Measurements from ENCODE around the gene RAB28.

The RAB28 gene

DNA sequence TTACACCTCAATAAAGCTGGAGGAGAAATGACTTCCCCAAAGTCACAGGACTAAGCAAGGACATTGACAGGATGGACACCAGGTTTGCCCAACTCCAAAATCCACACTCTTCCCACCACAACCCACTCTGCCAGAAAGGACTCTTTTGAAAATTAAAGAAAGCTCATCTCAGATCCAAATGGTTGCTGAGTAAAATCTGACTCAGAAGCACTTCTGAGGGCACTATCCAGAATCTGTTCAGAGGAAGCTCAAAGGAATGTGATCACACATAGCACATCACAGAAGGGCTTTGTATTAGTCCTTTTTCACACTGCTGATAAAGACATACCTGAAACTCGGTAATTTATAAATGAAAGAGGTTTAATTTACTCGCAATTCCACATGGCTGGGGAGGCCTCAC is 155.5 kb downstream of the RAB28 start:
- TF ChIP-seq, protein P1, sequence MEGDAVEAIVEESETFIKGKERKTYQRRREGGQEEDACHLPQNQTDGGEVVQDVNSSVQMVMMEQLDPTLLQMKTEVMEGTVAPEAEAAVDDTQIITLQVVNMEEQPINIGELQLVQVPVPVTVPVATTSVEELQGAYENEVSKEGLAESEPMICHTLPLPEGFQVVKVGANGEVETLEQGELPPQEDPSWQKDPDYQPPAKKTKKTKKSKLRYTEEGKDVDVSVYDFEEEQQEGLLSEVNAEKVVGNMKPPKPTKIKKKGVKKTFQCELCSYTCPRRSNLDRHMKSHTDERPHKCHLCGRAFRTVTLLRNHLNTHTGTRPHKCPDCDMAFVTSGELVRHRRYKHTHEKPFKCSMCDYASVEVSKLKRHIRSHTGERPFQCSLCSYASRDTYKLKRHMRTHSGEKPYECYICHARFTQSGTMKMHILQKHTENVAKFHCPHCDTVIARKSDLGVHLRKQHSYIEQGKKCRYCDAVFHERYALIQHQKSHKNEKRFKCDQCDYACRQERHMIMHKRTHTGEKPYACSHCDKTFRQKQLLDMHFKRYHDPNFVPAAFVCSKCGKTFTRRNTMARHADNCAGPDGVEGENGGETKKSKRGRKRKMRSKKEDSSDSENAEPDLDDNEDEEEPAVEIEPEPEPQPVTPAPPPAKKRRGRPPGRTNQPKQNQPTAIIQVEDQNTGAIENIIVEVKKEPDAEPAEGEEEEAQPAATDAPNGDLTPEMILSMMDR (IDR thresholded peaks at IDR 0.05; ENCODE audit: control extremely low read depth, extremely low read depth, low read depth, missing control alignments), result no peak
- ChIA-PET POLR2A (no interaction called here), CTCF (no interaction called here)
- DNase-seq (ENCODE audit: extremely low spot score), result no peak

DNA sequence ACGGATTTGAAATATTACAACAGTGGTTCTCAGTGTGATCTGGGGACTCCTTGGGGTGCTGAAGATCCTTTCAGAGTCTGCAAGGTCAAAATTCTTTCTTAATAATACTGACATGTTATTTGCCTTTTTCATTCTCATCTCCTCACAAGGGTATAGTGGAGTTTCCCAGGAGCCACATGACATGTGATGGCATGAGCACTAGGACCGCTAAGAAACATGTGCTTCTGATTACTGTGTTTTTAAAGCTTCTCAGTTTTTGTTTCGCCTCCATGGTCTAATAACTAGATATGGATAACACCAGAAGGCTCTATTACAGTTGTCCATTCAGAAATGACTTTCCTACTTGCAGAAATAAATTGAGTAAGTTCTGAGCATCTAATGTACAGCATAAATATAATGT is 156.1 kb downstream of the RAB28 start:
- CTCF ChIA-PET, result no interaction called here

DNA sequence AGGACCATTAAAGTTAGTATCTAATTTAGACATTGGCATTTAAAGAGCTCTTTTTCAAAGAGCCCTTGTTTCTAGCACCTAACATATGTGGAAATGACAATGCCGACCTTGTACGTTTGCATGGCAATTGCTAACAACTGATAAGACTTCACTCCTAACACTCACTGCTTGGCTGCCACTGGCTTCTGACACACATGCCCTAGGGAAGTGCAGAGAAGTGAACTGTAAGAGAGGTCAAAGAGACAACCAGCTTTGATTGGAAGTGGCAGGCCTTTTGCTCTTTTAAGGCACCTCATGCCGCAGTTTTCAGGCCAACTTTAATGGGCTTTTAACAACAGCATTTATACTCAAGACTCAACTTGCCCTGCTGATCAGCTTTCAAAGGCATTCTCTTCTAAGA is 158.4 kb downstream of the RAB28 start:
- no peak for DNase-seq (ENCODE audit: extremely low spot score)
- ChIA-PET POLR2A (no interaction called here), CTCF (no interaction called here)
- TF ChIP-seq, protein P1 (IDR thresholded peaks at IDR 0.05; ENCODE audit: control extremely low read depth, extremely low read depth, low read depth, missing control alignments), result no peak

More for the DNA sequence above, 156.1 kb downstream of the RAB28 start:
- DNase-seq (ENCODE audit: extremely low spot score), result no peak
- TF ChIP-seq, protein P1 (IDR thresholded peaks at IDR 0.05; ENCODE audit: control extremely low read depth, extremely low read depth, low read depth, missing control alignments), result no peak
- POLR2A ChIA-PET, result no interaction called here

DNA sequence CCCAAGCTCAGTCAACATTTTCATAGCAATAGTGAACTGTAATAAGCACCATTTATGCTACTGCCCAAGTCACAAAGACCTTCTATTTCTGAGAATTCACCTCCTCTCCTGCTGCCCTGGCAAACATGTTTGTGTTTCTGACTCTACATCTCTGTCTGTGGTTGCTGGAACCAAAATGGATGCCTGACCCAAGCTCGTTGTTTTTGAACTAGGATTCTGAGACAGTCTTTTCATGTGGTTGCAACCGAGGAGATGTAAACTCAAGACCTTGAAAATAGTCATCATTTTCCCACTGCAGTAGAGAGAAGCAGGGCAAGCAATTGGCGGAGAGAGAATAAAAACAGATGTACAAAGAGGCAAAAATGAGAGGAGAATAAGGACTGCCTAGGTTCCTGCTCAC is 160.2 kb downstream of the RAB28 start:
- POLR2A ChIA-PET, result no interaction called here

DNA sequence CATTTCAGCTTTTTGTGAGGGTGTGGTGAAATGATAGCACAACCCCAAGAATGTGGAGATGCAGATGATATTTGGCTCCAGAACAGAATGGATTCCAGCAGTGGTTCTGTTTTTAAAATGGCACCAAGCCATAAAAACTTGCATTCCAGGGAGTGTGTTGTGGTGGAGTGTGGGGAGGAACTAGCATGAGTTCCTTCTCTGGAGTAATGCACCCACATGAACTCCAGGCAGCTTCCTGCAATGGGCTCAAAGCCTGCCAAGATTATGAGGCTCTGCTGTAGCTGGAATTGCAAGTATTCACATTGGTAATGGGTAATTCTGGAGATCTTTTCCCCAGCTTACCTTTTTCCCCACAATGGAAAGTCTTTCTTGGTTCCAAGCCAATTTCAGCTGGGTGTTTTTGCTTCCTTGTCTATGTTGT is 161.4 kb downstream of the RAB28 start:
- POLR2A ChIA-PET, result no interaction called here
- CTCF ChIA-PET, result no interaction called here
- TF ChIP-seq, protein P1 (IDR thresholded peaks at IDR 0.05; ENCODE audit: control extremely low read depth, extremely low read depth, low read depth, missing control alignments), result no peak
- no peak for DNase-seq (ENCODE audit: extremely low spot score)

More for the DNA sequence above, 160.2 kb downstream of the RAB28 start:
- CTCF ChIA-PET, result no interaction called here
- no peak for DNase-seq (ENCODE audit: extremely low spot score)
- TF ChIP-seq, protein P1 (IDR thresholded peaks at IDR 0.05; ENCODE audit: control extremely low read depth, extremely low read depth, low read depth, missing control alignments), result no peak

All from GM10248 (cell line).